Measurements from ENCODE around the gene HLA-F. TPM values are rescaled to one million over a fixed set of nuclear protein-coding genes. Genes with fewer than 3 reads are reported as not detected.

HLA-F gene
- total RNA-seq, 1 donor from 2014 or later, result 293 TPM

DNA sequence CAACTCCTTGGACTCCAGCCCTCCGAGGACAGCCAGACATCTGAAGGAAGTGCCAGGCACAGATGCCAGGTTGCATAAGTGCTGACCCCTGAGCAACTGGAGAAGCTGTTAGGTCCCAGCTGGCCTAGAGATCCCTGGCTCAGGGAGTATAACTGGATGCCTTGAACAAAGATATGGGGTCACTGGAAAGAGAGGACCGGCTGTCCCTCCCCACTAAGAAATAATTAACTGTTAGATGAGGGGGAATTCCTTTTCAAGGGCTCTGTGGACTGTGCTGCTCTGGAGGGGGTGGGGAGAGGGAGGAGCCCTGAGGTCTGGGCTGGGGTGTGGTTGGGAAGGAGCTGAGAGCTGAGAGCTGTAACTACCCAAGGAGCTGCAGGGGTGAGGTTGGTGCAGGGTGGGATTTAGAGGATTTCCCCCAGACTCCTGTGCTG, 39.6 kb downstream of the HLA-F start:
- H3K27ac Mint-ChIP-seq, result no peak overlapping the region
- H3K4me3 Mint-ChIP-seq, result no peak overlapping the region

DNA sequence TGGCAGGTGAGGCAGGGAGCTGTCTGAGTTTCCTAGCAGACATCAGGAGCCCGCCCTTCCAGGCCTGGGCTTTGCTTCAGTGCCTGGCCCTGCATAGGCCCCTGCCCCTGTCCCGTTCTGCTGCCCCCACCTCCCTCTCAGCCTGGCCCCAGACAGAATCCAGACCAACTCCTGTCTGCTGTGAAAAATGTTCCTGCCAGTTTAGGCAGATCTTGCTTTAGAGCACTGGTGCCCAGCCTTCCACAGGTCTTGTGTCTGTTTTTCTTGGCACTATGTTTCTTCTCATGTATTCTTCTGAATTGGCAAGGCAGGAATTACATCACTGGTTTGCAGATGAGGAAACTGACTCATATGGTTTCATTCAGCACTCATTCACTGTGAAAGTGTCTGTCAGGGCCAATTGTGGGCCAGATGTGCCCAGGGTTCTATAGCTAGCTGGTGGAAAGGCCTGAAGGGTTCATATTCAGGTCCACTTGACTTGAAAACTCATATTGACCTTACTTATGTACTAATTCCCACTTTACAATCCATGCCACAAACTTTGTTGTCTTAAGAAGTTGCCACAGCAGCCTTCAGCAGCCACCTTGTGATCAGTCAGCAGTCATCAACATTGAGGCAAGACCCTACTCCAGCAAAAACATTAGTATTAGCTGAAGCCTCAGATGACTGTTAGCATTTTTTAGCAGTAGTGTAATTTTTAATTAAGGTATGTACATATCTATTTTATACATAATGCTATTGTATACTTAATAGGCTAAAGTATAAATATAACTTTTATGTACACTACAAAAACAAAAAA, 40.5 kb downstream of the HLA-F start:
- Mint-ChIP-seq H3K36me3 (ENCODE audit: low read depth) (peaks cover 2% of the 10 kb centered on the region), H3K27me3 (ENCODE audit: insufficient read depth) (peaks cover 2% of the 10 kb centered on the region), H3K27ac (no peak overlapping the region), H3K4me3 (peak overlapping the region; percentile 38), H3K9me3 (no peaks in the 10 kb centered on the region), H3K4me1 (ENCODE audit: low read depth) (peaks cover 51% of the 10 kb centered on the region)
- intact Hi-C loops (cut with micrococcal nuclease), result loop anchor here (1.0 kb wide), 1 partner anchor 10 kb away; no protein-coding TSS in a partner anchor
- no peak for DNase-seq (ENCODE audit: low spot score)

More for the DNA sequence above, 39.6 kb downstream of the HLA-F start:
- Mint-ChIP-seq H3K9me3 (no peaks in the 10 kb centered on the region), H3K27me3 (ENCODE audit: insufficient read depth) (peaks cover 2% of the 10 kb centered on the region), H3K36me3 (ENCODE audit: low read depth) (peaks cover 2% of the 10 kb centered on the region), H3K4me1 (ENCODE audit: low read depth) (peaks cover 51% of the 10 kb centered on the region)
- no peak for DNase-seq (ENCODE audit: low spot score)
- intact Hi-C loops (cut with micrococcal nuclease), result loop anchor here (1.0 kb wide), 1 partner anchor 9 kb away; no protein-coding TSS in a partner anchor

DNA sequence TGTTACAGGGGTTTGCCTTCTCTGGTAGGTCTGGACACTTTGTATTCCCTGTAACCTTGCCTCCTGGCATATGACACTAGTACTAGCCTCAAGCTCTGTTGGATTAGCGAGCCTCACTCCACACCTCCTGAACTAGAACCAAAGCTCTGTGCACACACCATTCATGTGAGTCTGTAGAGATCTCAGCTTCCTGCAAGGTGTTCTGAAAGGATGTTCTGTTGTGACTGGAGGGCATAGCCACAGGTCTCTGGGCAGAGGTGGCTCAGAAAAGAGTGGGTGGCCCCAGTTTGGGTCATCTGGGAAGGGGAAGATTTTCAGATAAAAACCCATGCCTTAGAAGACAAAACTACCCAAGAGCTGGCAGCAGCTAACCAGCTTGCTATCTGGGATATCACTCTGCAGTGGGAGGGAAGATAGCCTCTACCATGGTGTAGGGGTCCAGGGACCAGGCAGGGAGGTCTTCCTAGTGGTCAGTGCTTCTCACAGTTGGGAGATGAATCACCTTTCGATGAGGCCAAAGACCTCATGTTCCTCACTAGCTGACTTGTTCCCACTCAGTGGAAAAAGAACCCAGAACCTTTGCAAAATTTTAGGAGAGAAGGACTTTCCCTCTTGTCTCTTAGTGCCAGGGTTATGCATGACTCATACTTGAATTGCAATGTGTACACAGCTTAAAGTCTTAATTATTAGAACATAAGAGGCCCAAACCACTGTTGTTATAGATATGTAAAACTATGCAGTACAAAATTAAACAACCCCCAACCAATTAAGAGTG, 41.4 kb downstream of the HLA-F start:
- peaks cover 42% of the 10 kb centered on the region for H3K4me1 Mint-ChIP-seq (ENCODE audit: low read depth)
- intact Hi-C loops (cut with micrococcal nuclease), result no loop called here
- H3K27ac Mint-ChIP-seq, result no peak overlapping the region
- H3K4me3 Mint-ChIP-seq, result no peak overlapping the region
- H3K27me3 Mint-ChIP-seq (ENCODE audit: insufficient read depth), result peaks cover 2% of the 10 kb centered on the region
- H3K9me3 Mint-ChIP-seq, result no peaks in the 10 kb centered on the region
- DNase-seq (ENCODE audit: low spot score), result no peak
- H3K36me3 Mint-ChIP-seq (ENCODE audit: low read depth), result peaks cover 2% of the 10 kb centered on the region

DNA sequence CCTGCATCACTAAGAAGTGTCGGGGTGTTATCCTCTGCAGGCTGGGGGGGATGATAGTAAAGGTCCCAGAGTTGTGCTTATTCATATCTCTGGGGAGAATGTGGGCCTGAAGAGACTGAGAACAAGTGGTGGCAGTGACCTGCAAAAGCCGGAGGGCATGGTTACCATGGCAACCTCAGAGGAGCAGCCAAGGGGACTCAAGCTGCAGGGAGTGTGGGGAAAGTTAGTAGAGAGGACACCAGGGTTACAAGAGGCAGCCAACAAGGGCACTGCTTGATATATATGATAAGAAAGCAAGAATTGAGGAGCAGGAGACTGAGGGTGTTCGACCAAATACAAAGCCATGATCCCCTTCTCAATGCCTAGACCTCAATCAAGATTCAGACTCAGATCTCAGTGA, 46.1 kb downstream of the HLA-F start:
- no peak overlapping the region for H3K4me3 Mint-ChIP-seq
- H3K36me3 Mint-ChIP-seq (ENCODE audit: low read depth), result no peaks in the 10 kb centered on the region

DNA sequence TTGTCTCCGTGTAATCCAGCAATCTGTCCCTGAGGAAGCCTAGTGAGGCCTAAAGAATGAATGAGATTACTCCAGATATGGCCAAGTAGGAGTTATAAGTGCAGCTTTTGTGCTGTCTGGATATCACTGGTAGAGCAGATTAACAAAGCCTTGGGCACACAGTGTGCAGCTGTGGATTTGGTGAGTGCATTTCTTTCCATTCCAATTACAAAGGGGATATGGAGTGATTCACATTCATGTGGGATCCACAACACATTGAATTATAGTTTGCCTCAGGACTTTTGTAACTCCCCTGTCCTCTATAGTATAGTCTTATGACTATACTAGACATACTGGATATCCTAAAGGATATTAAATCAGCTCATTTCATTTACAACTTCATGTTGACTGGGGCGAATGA, 47.1 kb downstream of the HLA-F start:
- Mint-ChIP-seq H3K36me3 (ENCODE audit: low read depth) (no peaks in the 10 kb centered on the region), H3K4me1 (ENCODE audit: low read depth) (peaks cover 4% of the 10 kb centered on the region), H3K27me3 (ENCODE audit: insufficient read depth) (peaks cover 23% of the 10 kb centered on the region)

More for the DNA sequence above, 46.1 kb downstream of the HLA-F start:
- Mint-ChIP-seq H3K27ac (no peak overlapping the region), H3K9me3 (no peaks in the 10 kb centered on the region), H3K27me3 (ENCODE audit: insufficient read depth) (peaks cover 13% of the 10 kb centered on the region), H3K4me1 (ENCODE audit: low read depth) (peaks cover 14% of the 10 kb centered on the region)
- no peak for DNase-seq (ENCODE audit: low spot score)
- intact Hi-C loops (cut with micrococcal nuclease), result no loop called here

DNA sequence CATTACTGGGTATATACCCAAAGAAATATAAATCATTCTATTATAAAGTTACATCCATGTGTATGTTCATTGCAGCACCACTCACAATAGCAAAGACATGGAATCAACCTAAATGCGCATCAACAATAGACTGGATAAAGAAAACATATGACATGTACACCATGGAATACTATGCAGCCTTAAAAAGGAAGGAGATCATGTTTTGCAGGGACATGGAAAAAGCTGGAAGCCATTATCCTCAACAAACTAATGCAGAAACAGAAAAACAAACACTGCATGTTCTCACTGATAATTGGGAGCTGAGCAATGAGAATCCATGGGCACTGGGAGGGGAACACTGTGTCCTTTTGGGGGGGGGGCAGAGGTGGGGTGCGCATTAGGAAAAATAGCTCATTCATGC, 53.5 kb downstream of the HLA-F start:
- intact Hi-C loops (cut with micrococcal nuclease), result no loop called here
- H3K27ac Mint-ChIP-seq, result no peak overlapping the region
- H3K27me3 Mint-ChIP-seq (ENCODE audit: insufficient read depth), result peaks cover 47% of the 10 kb centered on the region
- no peaks in the 10 kb centered on the region for H3K4me1 Mint-ChIP-seq (ENCODE audit: low read depth)
- H3K36me3 Mint-ChIP-seq (ENCODE audit: low read depth), result no peaks in the 10 kb centered on the region
- H3K9me3 Mint-ChIP-seq, result no peaks in the 10 kb centered on the region
- DNase-seq (ENCODE audit: low spot score), result no peak
- no peak overlapping the region for H3K4me3 Mint-ChIP-seq

More for the DNA sequence above, 47.1 kb downstream of the HLA-F start:
- Mint-ChIP-seq H3K9me3 (no peaks in the 10 kb centered on the region), H3K4me3 (no peak overlapping the region), H3K27ac (no peak overlapping the region)
- DNase-seq (ENCODE audit: low spot score), result no peak
- intact Hi-C loops (cut with micrococcal nuclease), result no loop called here

Other genes with a start within 250 kb of the HLA-F start
- not detected in 2 replicates for gene MAS1L, start 235.5 kb upstream of the HLA-F start, total RNA-seq
- gene UBD, start 163.7 kb upstream of the HLA-F start, total RNA-seq, result 0.59 and 0.93 TPM in 2 replicates
- gene OR2H2, start 138.3 kb upstream of the HLA-F start, total RNA-seq, result not detected in 2 replicates
- gene GABBR1, start 90.3 kb upstream of the HLA-F start, total RNA-seq, result 19.8 and 22.6 TPM in 2 replicates
- gene MOG, start 66.3 kb upstream of the HLA-F start, total RNA-seq, result not detected in 2 replicates
- gene ZFP57, start 42.3 kb upstream of the HLA-F start, total RNA-seq, result 2.4 and 2.7 TPM in 2 replicates
- 0.91 and 1.6 TPM in 2 replicates for gene HLA-G, start 104.4 kb downstream of the HLA-F start, total RNA-seq
- gene HLA-A, start 219.1 kb downstream of the HLA-F start, total RNA-seq, result 1,482 and 1,503 TPM in 2 replicates

Data from activated T-helper 1 cell treated with anti-CD3 and anti-CD28 coated beads, Interleukin-12 subunit alpha, Interleukin-12 subunit beta, Interleukin-2, Interleukin-4 antibody, amounts not matched to agents 30 ng/mL and 10 ng/mL and 1 ng/mL, durations not matched to agents 14 hours and 24 hours and 36 hours (primary cell).